Activated CD4-positive, alpha-beta memory T cell treated with anti-CD3 and anti-CD28 coated beads, Interleukin-2, amount 10 ng/mL, durations not matched to agents 7 days and 5 days (primary cell): ENCODE measurements around the gene KMT5C. TPM values are rescaled to one million over a fixed set of nuclear protein-coding genes. Genes with fewer than 3 reads are reported as not detected.
"Not testable (repeated sequence)": the region's sequence is repeated elsewhere in the genome, so short reads cannot be mapped to it uniquely, and the experiment has no call there.

Experiments
- CTCF ChIA-PET: fragments of 350-600 bp; sonication (Branson Sonifier 250); formaldehyde crosslinking; loops from one replicate; lab custom pipeline; 2021; ENCODE audit warnings: antibody characterized with exemption, inconsistent platforms; lab: Charles Lee
- POLR2A ChIA-PET: fragments of 350-600 bp; sonication (Branson Sonifier 250); formaldehyde crosslinking; loops from one replicate; lab custom pipeline; 2021; ENCODE audit warnings: antibody characterized with exemption; lab: Charles Lee
- DNase-seq: peaks from one replicate; pipeline ENCODE4 v3.0.0-alpha.2; 2020
- H3K27ac Mint-ChIP-seq: one replicate; pipeline ENCODE4 v1.8.0; 2021; ENCODE audit warnings: mild to moderate bottlenecking, mixed read lengths
- H3K27me3 Mint-ChIP-seq: one replicate; pipeline ENCODE4 v1.8.0; 2021; ENCODE audit warnings: mixed read lengths
- H3K36me3 Mint-ChIP-seq: one replicate; pipeline ENCODE4 v1.8.0; 2021; ENCODE audit warnings: low read depth, mixed read lengths
- H3K4me1 Mint-ChIP-seq: one replicate; pipeline ENCODE4 v1.8.0; 2021; ENCODE audit warnings: mixed read lengths
- H3K4me3 Mint-ChIP-seq: one replicate; pipeline ENCODE4 v1.8.0; 2021; ENCODE audit warnings: mild to moderate bottlenecking, mixed read lengths
- H3K9me3 Mint-ChIP-seq: one replicate; pipeline ENCODE4 v1.8.0; 2021; ENCODE audit warnings: mixed read lengths
- total RNA-seq, 2 experiments: library from RNA; stranded (reverse); gene quantifications; one replicate each; pipeline ENCODE4 v1.2.3, GENCODE V29; 2021

Gene KMT5C
- total RNA-seq, 2 experiments from 2014 or later = 27.2 to 28.9 TPM

- ChIA-PET POLR2A (interaction anchor here (0.9 kb wide), 1 partner anchor 18 kb away, joined by 3 read pairs; the partner anchor contains the start of gene KMT5C), CTCF (interaction anchor here (1.0 to 4.5 kb wide), 3 partner anchors 11 to 30 kb away, joined by 3 to 26 read pairs (median 6); no protein-coding TSS in a partner anchor)
- Mint-ChIP-seq H3K9me3 (no peaks in the 10 kb centered on the region), H3K4me3 (no peak overlapping the region), H3K4me1 (peaks cover 20% of the 10 kb centered on the region), H3K27me3 (peaks cover 11% of the 10 kb centered on the region), H3K27ac (no peak overlapping the region), H3K36me3 (no peaks in the 10 kb centered on the region)
- DNase-seq = no peak
Measured at GRCh38 chr19:55321466-55322137, 18.1 kb upstream of the KMT5C start.

- Mint-ChIP-seq H3K27ac (no peak overlapping the region), H3K27me3 (peaks cover 11% of the 10 kb centered on the region), H3K4me3 (no peak overlapping the region), H3K36me3 (no peaks in the 10 kb centered on the region), H3K4me1 (peaks cover 20% of the 10 kb centered on the region), H3K9me3 (no peaks in the 10 kb centered on the region)
- ChIA-PET CTCF (interaction anchor here (4.5 kb wide), 1 partner anchor 20 kb away, joined by 26 read pairs; no protein-coding TSS in a partner anchor), POLR2A (interaction anchor here (1.0 kb wide), 1 partner anchor 17 kb away, joined by 4 read pairs; no protein-coding TSS in a partner anchor)
- no peak for DNase-seq
Measured at GRCh38 chr19:55322204-55322885, 17.3 kb upstream of the KMT5C start.

- H3K36me3 Mint-ChIP-seq = no peaks in the 10 kb centered on the region
- DNase-seq = no peak
- POLR2A ChIA-PET = interaction anchor here (1.4 kb wide), 1 partner anchor 15 kb away, joined by 9 read pairs; the partner anchor contains the start of gene KMT5C
- no peak overlapping the region for H3K4me3 Mint-ChIP-seq
- no peaks in the 10 kb centered on the region for H3K9me3 Mint-ChIP-seq
- CTCF ChIA-PET = interaction anchor here (1.5 to 4.5 kb wide), 2 partner anchors 14 to 22 kb away, joined by 5 to 26 read pairs; partner anchors contain the start of gene KMT5C
- H3K27me3 Mint-ChIP-seq = peaks cover 16% of the 10 kb centered on the region
- peaks cover 21% of the 10 kb centered on the region for H3K4me1 Mint-ChIP-seq
- no peak overlapping the region for H3K27ac Mint-ChIP-seq
Measured at GRCh38 chr19:55324662-55325061, 15.0 kb upstream of the KMT5C start.

- CTCF ChIA-PET = interaction anchor here (1.5 to 4.5 kb wide), 2 partner anchors 14 to 23 kb away, joined by 5 to 26 read pairs; partner anchors contain the start of gene KMT5C
- Mint-ChIP-seq H3K4me3 (no peak within 1 kb of the TSS), H3K4me1 (peaks cover 21% of the 10 kb centered on the region), H3K27me3 (peaks cover 16% of the 10 kb centered on the region), H3K36me3 (no peaks in the 10 kb centered on the region), H3K27ac (no peak within 1 kb of the TSS), H3K9me3 (no peaks in the 10 kb centered on the region)
- POLR2A ChIA-PET = interaction anchor here (1.4 kb wide), 1 partner anchor 14 kb away, joined by 9 read pairs; the partner anchor contains the start of gene KMT5C
- DNase-seq = no peak
Measured at GRCh38 chr19:55325172-55325571, 14.5 kb upstream of the KMT5C start, which contains the start of gene TMEM150B. Gene TMEM150B, minus strand, starts transcription at chr19:55325341. Its CDS starts 4,305 bp downstream, at chr19:55321036.

GRCh38 chr19:55328774-55329318 lies 10.8 kb upstream of the KMT5C start:
- H3K4me3 Mint-ChIP-seq = not testable (repeated sequence)

GRCh38 chr19:55329791-55330190 lies 9.9 kb upstream of the KMT5C start:
- H3K9me3 Mint-ChIP-seq, H3K36me3 Mint-ChIP-seq, DNase-seq, POLR2A ChIA-PET, H3K4me3 Mint-ChIP-seq, CTCF ChIA-PET, H3K27ac Mint-ChIP-seq: not testable (repeated sequence)
- Mint-ChIP-seq H3K27me3 (peaks cover 10% of the 10 kb centered on the region), H3K4me1 (peaks cover 10% of the 10 kb centered on the region)

More at GRCh38 chr19:55328774-55329318, 10.8 kb upstream of the KMT5C start:
- not testable (repeated sequence) for H3K36me3 Mint-ChIP-seq, H3K27me3 Mint-ChIP-seq, H3K27ac Mint-ChIP-seq, H3K9me3 Mint-ChIP-seq, DNase-seq
- peaks cover 13% of the 10 kb centered on the region for H3K4me1 Mint-ChIP-seq
- ChIA-PET CTCF (interaction anchor here (0.6 kb wide), 1 partner anchor 16 kb away, joined by 3 read pairs; no protein-coding TSS in a partner anchor), POLR2A (interaction anchor here (0.7 kb wide), 1 partner anchor 10 kb away, joined by 3 read pairs; the partner anchor contains the start of gene KMT5C)

- Mint-ChIP-seq H3K36me3 (no peaks in the 10 kb centered on the region), H3K27ac (no peak overlapping the region), H3K4me3 (no peak overlapping the region), H3K4me1 (peaks cover 8% of the 10 kb centered on the region), H3K27me3 (peaks cover 18% of the 10 kb centered on the region), H3K9me3 (no peaks in the 10 kb centered on the region)
- no peak for DNase-seq
- POLR2A ChIA-PET = no interaction called here
- CTCF ChIA-PET = no interaction called here
Measured at GRCh38 chr19:55333870-55334269, 5.8 kb upstream of the KMT5C start.

GRCh38 chr19:55336101-55336500 lies 3.6 kb upstream of the KMT5C start:
- Mint-ChIP-seq H3K4me1 (peaks cover 14% of the 10 kb centered on the region), H3K27me3 (peaks cover 18% of the 10 kb centered on the region), H3K4me3 (no peak overlapping the region), H3K9me3 (no peaks in the 10 kb centered on the region), H3K36me3 (no peaks in the 10 kb centered on the region), H3K27ac (no peak overlapping the region)
- POLR2A ChIA-PET = interaction anchor here (0.6 kb wide), 1 partner anchor 9 kb away, joined by 3 read pairs; no protein-coding TSS in a partner anchor
- CTCF ChIA-PET = no interaction called here
- DNase-seq = no peak

- no peak for DNase-seq
Measured at GRCh38 chr19:55339889-55340783, 460 bp downstream of the KMT5C start.

GRCh38 chr19:55340784-55341147 lies 1.1 kb downstream of the KMT5C start:
- POLR2A ChIA-PET = no interaction called here
- CTCF ChIA-PET = interaction anchor here (1.3 kb wide), 1 partner anchor 39 kb away, joined by 5 read pairs; no protein-coding TSS in a partner anchor
- DNase-seq = peak; percentile 34

More at GRCh38 chr19:55339889-55340783, 460 bp downstream of the KMT5C start:
- ChIA-PET POLR2A (interaction anchor here (0.5 to 2.3 kb wide), 21 partner anchors 9 to 315 kb away, joined by 3 to 38 read pairs (median 8); partner anchors contain the start of genes FIZ1, HSPBP1, NAT14 and PPP6R1), CTCF (interaction anchor here (0.6 to 3.7 kb wide), 18 partner anchors 15 to 1130 kb away, joined by 3 to 38 read pairs (median 4); partner anchors contain the start of genes FIZ1, ISOC2, PPP1R12C and TMEM150B)
- peaks cover 19% of the 10 kb centered on the region for H3K4me1 Mint-ChIP-seq
- H3K9me3 Mint-ChIP-seq = no peaks in the 10 kb centered on the region
- H3K27me3 Mint-ChIP-seq = peaks cover 12% of the 10 kb centered on the region
- H3K27ac Mint-ChIP-seq = peak overlapping the region; percentile 91
- peak overlapping the region; percentile 90 for H3K4me3 Mint-ChIP-seq
- peaks cover 6% of the 10 kb centered on the region for H3K36me3 Mint-ChIP-seq

GRCh38 chr19:55341171-55341588 lies 1.5 kb downstream of the KMT5C start:
- ChIA-PET POLR2A (no interaction called here), CTCF (interaction anchor here (1.3 kb wide), 1 partner anchor 39 kb away, joined by 5 read pairs; no protein-coding TSS in a partner anchor)
- Mint-ChIP-seq H3K27me3 (peaks cover 10% of the 10 kb centered on the region), H3K4me1 (peaks cover 19% of the 10 kb centered on the region), H3K4me3 (peak overlapping the region; percentile 83), H3K9me3 (no peaks in the 10 kb centered on the region), H3K27ac (peak overlapping the region; percentile 82), H3K36me3 (peaks cover 6% of the 10 kb centered on the region)
- peak; percentile 68 for DNase-seq

More at GRCh38 chr19:55340784-55341147, 1.1 kb downstream of the KMT5C start:
- Mint-ChIP-seq H3K9me3 (no peaks in the 10 kb centered on the region), H3K27ac (peak overlapping the region; percentile 82), H3K27me3 (peaks cover 12% of the 10 kb centered on the region), H3K4me3 (peak overlapping the region; percentile 83), H3K4me1 (peaks cover 19% of the 10 kb centered on the region), H3K36me3 (peaks cover 6% of the 10 kb centered on the region)
